ENCODE measurements around the gene TBCA. TPM values are rescaled to one million over a fixed set of nuclear protein-coding genes. Genes with fewer than 3 reads are reported as not detected.

Gene TBCA
- total RNA-seq, result 98.3 and 112 TPM in 2 replicates

GRCh38 chr5:77775790-77776553 lies at the start of gene TBCA:
Gene TBCA (minus strand): TSS chr5:77776339. CDS start chr5:77776257, 82 bp downstream.

Other genes starting within 250 kb of the TBCA start
- gene OTP, start 137.6 kb downstream of the TBCA start, total RNA-seq, result not detected in 2 replicates

Data from bronchial smooth muscle cell (primary cell).